ENCODE results near the gene KLHL26.

GRCh38 chr19:18606281-18607225, 30.3 kb upstream of the KLHL26 start, which contains the start of gene CRLF1:
- TF ChIP-seq POLR2A (IDR thresholded peaks at IDR 0.05) (no peak), CTCF (IDR thresholded peaks at IDR 0.05) (no peak), EP300 (IDR thresholded peaks at IDR 0.05) (no peak)
